HG03378 (cell line): Measurements from ENCODE around the gene CCDC85B.
A peak's percentile ranks its signal among the peaks of the same experiment; 100 is the strongest.
"Not testable (repeated sequence)": the region's sequence is repeated elsewhere in the genome, so short reads cannot be mapped to it uniquely, and the experiment has no call there.

ENCODE experiments used
- ATAC-seq: cut with Tn5 transposase; IDR thresholded peaks from one replicate; pipeline ENCODE4 v1.9.1; 2021; ENCODE audit warnings: mild to moderate bottlenecking, moderate library complexity; ENCODE audit not compliant: unreplicated experiment

Gene CCDC85B

GRCh38 chr11:65885808-65886536 is 4.5 kb upstream of the CCDC85B start:
- ATAC-seq, result no peak

- no peak for ATAC-seq
These were observed 3.4 kb upstream of the CCDC85B start for GRCh38 chr11:65886826-65887722.

DNA sequence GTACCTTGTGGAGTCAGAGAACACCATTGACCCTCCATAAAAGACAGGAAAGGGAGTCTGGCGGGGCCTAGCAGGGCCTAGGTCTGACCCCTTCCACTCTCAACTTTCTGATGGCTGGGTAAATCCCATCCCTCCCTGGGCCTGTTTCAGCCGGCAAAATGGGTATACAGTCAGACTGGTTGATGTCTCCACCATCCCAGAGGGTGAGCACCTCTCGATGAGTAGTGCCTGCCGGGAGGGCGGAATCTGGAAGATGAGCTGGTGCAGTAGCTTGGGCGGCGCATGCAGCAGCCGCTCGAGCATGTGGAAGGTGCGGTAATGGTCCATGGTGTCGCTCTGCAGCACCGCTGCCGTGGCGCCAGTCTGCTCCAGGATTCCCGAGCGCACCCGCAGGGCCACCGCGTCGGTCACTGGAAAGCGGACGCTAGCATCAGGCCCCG is 2.7 kb upstream of the CCDC85B start:
- no peak for ATAC-seq

DNA sequence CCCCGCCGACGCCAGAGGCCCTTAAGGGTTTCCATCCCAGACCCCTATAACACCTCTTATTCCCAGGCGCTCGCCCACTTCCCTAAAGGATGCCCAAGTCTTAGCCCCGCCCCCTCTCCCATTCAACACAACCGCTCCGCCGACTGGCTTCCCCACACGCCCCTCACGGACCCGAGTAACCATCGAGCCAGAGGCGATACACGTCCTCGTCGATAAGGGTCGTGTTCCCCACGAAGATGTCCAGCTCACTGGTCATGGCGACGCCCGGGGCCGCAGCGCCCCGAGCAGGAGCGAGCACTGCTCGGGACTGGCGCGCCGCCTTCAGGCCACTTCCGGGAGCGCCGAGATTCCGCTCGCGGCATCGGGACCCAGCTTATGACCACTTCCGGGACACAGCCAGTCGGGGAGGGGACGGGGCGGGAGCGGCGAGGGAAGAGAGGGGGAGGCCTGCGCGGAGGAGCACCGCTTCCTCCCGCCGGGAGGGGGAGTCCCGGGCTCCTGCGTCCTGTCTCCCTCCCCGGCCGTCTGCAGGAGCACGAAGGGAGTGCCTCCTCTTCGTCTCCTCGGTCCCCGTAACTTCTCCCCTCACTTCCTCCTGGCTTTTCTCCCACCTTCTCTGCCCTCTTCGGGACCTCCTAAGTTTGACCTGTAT is 2.2 kb upstream of the CCDC85B start, which contains the start of gene FIBP:
FIBP (minus strand) TSS at position 309 of the 652 bp plus-strand sequence; CDS start at position 256, 53 bp downstream.
- no peak for ATAC-seq

GRCh38 chr11:65891219-65892136 is 1.0 kb downstream of the CCDC85B start:
- ATAC-seq, result no peak

GRCh38 chr11:65892137-65892540 is 1.7 kb downstream of the CCDC85B start:
- not testable (repeated sequence) for ATAC-seq

- no peak for ATAC-seq
These were observed 2.3 kb downstream of the CCDC85B start for GRCh38 chr11:65892661-65893317.

DNA sequence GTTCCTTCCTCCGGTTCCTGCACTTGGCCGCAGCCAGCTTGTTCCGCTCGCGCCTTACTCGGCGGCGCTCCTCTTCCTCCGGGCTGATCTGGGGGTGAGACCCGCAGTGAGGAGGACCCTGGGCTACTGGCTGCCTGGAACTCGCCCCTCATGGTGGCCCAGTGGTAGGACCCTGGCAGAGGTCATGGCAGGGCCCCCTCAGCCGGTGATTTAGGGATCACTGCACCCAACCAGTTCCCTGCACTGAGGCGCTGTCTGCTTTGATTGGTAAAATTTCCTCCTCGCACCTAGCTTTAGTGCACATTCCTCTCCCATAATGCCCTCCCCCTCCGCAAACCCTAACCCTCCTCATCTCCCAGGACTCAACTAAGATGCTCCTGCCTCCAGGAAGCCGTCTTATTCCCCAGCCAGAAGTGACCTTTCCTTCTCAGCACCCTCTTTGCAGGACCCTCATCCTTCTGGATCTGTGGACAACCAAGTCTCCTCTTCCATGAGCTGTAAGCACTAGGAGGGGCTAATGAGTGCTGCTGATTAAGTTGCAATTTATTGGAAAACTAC is 3.6 kb downstream of the CCDC85B start:
- no peak for ATAC-seq

GRCh38 chr11:65895482-65895981 is 5.1 kb downstream of the CCDC85B start:
- ATAC-seq, result no peak

DNA sequence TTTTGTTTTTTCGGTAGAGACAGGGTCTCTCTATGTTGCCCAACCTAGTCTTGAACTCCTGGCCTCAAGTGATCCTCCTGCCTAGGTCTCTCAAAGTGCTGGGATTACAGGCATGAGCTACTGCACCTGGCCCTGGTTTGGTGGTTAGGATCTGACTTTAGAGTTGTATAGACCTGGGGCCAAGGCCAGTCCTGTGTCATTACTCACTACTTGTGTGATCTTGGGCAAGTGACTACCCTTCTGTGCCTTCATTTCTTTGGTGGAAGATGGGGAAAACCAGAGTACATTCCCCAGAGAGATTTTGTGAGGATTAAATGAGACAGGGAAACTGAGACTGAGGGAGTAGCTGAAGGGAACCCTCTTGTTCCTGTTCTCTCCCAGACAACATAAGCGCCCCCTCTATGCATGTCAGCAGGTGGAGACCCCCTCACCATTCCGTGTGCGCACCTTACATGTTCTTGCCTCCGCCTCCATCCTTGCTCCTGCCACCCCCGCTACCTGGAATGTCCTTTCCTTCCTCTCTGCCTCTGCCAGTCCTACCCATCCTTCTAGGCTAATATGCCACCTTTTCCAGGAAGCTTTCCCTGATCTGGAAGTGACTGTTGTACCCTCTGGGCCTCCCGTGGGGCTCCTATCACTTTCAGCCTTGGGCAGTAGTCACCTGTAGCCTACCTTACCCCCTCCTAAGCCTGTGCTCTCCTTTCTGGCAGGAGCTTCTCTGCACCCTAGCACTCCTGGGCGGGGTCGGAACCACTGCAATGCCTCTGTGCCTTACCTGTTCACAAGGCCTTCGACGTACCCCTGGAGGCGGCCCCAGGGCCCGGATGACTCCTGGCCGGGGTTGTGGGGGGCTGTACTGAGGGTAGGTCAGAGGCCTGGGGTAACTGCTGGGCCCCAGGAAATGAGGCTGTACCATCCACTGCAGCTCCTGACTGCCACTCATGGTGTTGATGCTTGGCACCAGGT is 5.8 kb downstream of the CCDC85B start:
- ATAC-seq, result no peak

DNA sequence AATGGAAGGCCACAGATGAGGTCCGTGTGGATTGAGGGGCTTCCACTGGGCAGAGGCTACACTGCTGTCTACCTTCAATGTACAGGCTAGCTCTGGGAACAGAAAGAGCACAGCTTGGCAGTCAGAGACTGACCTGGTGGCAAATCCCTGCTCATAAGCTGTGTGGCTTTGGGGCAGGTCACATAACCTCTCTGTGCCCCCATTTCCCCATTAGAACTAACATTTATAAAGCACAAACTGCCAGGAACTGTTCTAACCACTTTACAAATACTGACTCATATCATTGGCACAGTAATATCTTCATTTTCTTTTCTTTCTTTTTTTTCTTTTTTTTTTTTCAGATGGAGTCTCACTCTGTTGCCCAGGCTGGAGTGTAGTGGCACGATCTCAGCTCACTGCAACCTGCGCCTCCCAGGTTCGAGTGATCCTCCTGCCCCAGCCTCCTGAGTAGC is 6.6 kb downstream of the CCDC85B start:
- ATAC-seq, result no peak

- no peak for ATAC-seq
These were observed 8.3 kb downstream of the CCDC85B start for GRCh38 chr11:65898656-65899355.

DNA sequence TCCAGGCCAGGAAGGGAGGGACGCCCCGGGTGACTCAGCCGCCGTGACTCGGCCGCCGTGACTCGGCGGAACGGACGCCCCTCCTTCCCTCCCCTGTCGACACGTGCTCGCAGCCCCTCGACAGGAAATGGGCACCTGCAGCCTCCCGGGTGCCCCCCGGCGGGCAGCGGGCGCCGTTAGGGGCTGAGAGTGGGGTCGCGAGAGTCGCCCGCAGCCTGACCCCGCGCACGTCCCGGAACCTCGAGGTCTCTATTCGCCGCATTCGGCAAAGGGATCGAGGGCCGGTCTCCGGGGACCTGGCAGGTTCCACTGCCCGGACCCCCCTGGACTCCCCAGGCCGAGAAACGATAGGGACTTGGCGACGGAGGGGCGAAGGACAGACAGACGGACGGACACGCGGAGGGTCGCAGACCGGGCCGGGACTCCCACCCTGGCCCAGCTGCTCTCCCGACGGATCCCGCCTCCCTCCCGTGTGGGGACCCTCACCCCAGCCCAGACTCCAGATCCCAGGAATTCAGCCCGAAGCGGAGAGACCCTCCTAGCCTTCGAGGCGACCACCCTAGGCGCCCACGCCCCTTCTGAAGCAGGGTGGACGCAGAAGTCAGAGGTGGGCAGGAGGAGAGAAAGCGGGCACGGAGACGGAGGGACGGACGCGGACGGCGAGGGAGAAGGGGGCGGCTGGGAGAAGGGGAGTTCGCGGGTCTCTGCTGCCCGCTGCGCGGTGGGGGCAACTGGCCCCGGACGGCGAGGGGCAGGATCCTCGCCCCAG is 9.1 kb downstream of the CCDC85B start:
- no peak for ATAC-seq

GRCh38 chr11:65900125-65900898 is 9.8 kb downstream of the CCDC85B start, which contains the start of gene FOSL1:
FOSL1 (minus strand) TSS chr11:65900388; CDS start chr11:65900339, 49 bp downstream.
- peak; percentile 49 for ATAC-seq

DNA sequence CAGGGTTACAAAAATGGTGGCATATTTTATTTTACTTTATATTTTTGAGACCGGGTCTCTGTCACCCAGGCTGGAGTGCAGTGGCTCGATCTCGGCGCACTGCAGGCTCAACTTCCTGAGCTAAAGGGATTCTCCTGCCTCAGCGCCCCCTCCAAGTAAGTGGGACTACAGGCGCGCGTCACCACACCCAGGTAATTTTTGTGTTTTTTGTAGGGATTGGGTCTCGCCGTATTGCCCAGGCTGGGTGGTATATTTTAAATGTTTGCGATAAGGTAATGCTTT is 10.4 kb downstream of the CCDC85B start:
- no peak for ATAC-seq

DNA sequence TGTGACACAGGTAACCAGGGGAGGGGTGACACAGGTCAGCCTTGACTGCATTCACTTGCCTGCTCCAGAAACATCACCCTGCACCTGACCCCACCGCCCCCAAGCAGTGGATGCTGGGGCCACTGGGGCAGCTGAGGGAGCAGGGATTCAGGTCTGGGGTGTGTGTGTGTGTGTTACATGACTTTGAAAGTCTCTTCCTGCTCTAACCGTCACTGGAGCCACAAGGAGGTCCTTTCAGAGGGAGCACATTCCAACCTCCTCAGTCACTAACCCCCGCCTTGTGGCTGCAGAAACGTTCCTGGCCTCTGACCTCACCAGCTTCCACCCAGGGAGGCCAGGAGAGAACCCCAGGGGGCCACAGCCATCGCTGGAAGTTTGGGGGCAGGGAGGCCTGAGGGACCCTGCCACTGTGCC is 12.6 kb downstream of the CCDC85B start:
- ATAC-seq, result no peak
